CD4-positive, alpha-beta memory T cell (primary cell): ENCODE measurements around the gene ST8SIA2. TPM values are rescaled to one million over a fixed set of nuclear protein-coding genes. Genes with fewer than 3 reads are reported as not detected.

Experiments
- CTCF ChIA-PET: fragments of 350-600 bp; sonication (Branson Sonifier 250); formaldehyde crosslinking; loops from one replicate; lab custom pipeline; 2021; ENCODE audit warnings: inconsistent platforms; ENCODE audit not compliant: partially characterized antibody; lab: Charles Lee
- POLR2A ChIA-PET: fragments of 350-600 bp; sonication (Branson Sonifier 250); formaldehyde crosslinking; loops from one replicate; lab custom pipeline; 2021; ENCODE audit not compliant: partially characterized antibody; lab: Charles Lee
- DNase-seq, 5 donors: peaks; one replicate each; pipeline versions ENCODE4 v3.0.0 to v3.0.0-alpha.2; 2020 to 2022; ENCODE audit warnings: mixed read lengths in 1 of 5
- H3K27ac ChIP-seq: one replicate; pipeline ENCODE4 v1.7.0; 2013; ENCODE audit warnings: low read depth, low read length
- H3K27me3 ChIP-seq: 2 replicates; pipeline ENCODE4 v1.7.0; 2013; ENCODE audit warnings: mild to moderate bottlenecking, low read length, moderate library complexity; ENCODE audit not compliant: insufficient read depth
- H3K36me3 ChIP-seq: 2 replicates; pipeline ENCODE4 v1.7.0; 2013; ENCODE audit warnings: mild to moderate bottlenecking, low read length, moderate library complexity; ENCODE audit not compliant: insufficient read depth
- H3K4me1 ChIP-seq: 2 replicates; pipeline ENCODE4 v1.7.0; 2013; ENCODE audit warnings: mild to moderate bottlenecking, low read length, moderate library complexity; ENCODE audit not compliant: insufficient read depth
- H3K4me3 ChIP-seq, 2 donors: one replicate each; pipeline ENCODE4 v1.7.0; 2013; ENCODE audit warnings: low read length in 2 of 2, mild to moderate bottlenecking in 1 of 2
- H3K9me3 ChIP-seq, 2 donors: one replicate each; pipeline ENCODE4 v1.7.0; 2013; ENCODE audit warnings: low read length in 2 of 2, control low read depth in 1 of 2; ENCODE audit not compliant: control insufficient read depth in 1 of 2
- H3K27ac Mint-ChIP-seq, 7 donors: one replicate each; pipeline ENCODE4 v1.8.0; 2020 to 2021; ENCODE audit warnings: mixed read lengths in 7 of 7, mild to moderate bottlenecking in 6 of 7, inconsistent platforms in 3 of 7, moderate library complexity in 3 of 7
- H3K27me3 Mint-ChIP-seq, 2 donors: one replicate each; pipeline ENCODE4 v1.8.0; 2020 to 2021; ENCODE audit warnings: mixed read lengths in 2 of 2
- H3K36me3 Mint-ChIP-seq, 2 donors: one replicate each; pipeline ENCODE4 v1.8.0; 2020 to 2021; ENCODE audit warnings: mixed read lengths in 2 of 2, inconsistent platforms in 1 of 2, mild to moderate bottlenecking in 1 of 2
- H3K4me1 Mint-ChIP-seq, 4 donors: one replicate each; pipeline ENCODE4 v1.8.0; 2020 to 2021; ENCODE audit warnings: mixed read lengths in 4 of 4, mild to moderate bottlenecking in 1 of 4
- H3K4me3 Mint-ChIP-seq, 8 donors: one replicate each; pipeline ENCODE4 v1.8.0; 2020 to 2021; ENCODE audit warnings: mixed read lengths in 8 of 8, mild to moderate bottlenecking in 7 of 8, moderate library complexity in 6 of 8, inconsistent platforms in 3 of 8
- H3K9me3 Mint-ChIP-seq, 8 donors: one replicate each; pipeline ENCODE4 v1.8.0; 2020 to 2021; ENCODE audit warnings: mixed read lengths in 8 of 8, mild to moderate bottlenecking in 5 of 8, inconsistent platforms in 3 of 8, moderate library complexity in 1 of 8
- intact Hi-C: fragments of 100-400 bp; cut with micrococcal nuclease; formaldehyde crosslinking; loops from one replicate; pipeline ENCODE4 v1.15.1; 2023
- polyA plus RNA-seq, 2 donors: library from polyadenylated mRNA; unstranded; fragments of 300-500 nt; fragmentation: Illumina TruSeq; gene quantifications; one replicate each; pipeline ENCODE4 v1.2.3, GENCODE V29; 2021
- total RNA-seq, 2 experiments: library from RNA; stranded (reverse); gene quantifications; one replicate each; pipeline ENCODE4 v1.2.3, GENCODE V29; 2021

Gene ST8SIA2
- total and polyA plus RNA-seq, 4 experiments from 2014 or later = not detected

DNA sequence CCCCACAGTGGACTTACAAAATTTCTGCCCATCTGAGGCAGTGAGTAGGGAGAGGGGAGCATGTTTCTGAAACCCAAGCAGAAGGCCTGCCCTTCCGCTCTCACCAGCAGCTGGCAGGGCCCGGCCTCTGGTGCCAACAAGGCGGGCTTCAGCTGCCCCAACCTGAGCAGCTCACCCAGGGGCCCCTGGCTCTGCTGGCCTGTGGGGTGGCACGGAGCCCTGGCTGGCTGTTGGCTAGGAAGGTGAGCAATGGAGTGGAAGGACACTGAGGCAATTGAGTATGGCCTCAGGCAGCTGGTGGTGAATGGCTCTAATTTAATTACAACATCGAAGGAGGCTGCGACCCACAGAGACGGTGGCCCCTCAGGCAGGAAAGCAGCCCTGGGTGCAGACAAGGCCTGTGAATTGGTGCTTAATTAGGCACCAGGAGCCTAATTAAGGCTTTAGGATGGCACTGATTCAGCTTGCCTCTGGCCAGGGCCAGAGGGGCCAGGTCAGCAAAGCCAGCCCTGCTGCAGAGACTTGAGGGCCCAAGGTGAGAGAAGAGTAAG lies 60.9 kb downstream of the ST8SIA2 start:
- H3K4me3 Mint-ChIP-seq = no peak overlapping the region
- DNase-seq = no peak
- Histone ChIP-seq H3K36me3 (no peaks in the 10 kb centered on the region), H3K4me3 (no peak overlapping the region), H3K4me1 (no peaks in the 10 kb centered on the region), H3K27me3 (no peaks in the 10 kb centered on the region), H3K9me3 (no peaks in the 10 kb centered on the region), H3K27ac (no peak overlapping the region)
- no peaks in the 10 kb centered on the region for H3K36me3 Mint-ChIP-seq
- intact Hi-C loops = no loop called here
- H3K9me3 Mint-ChIP-seq = no peaks in the 10 kb centered on the region
- no peak overlapping the region for H3K27ac Mint-ChIP-seq
- ChIA-PET POLR2A (no interaction called here), CTCF (no interaction called here)
- no peaks in the 10 kb centered on the region for H3K4me1 Mint-ChIP-seq
- H3K27me3 Mint-ChIP-seq = peaks cover 7 to 20% of the 10 kb centered on the region in 2 donors

DNA sequence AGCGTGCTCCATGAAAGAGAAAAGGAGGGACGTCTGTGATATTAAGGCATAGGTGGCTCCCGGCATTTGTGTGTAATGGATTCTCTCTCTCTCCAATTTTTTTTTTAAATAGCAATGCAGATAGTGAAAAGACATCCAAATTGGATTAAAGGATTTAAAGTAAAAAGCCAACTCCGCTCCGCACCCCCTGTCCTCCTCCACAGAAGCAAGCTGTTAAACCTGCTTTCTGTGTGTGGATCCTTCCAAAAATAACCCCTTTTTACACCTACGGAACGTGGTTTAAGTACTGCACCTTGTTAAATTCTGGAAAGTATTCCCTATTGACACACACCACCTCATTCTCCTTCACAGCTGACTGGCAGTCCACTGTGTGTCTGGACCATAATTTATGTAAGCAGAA lies 61.6 kb downstream of the ST8SIA2 start:
- Histone ChIP-seq H3K9me3 (no peaks in the 10 kb centered on the region), H3K27ac (no peak overlapping the region), H3K36me3 (no peaks in the 10 kb centered on the region), H3K27me3 (no peaks in the 10 kb centered on the region), H3K4me3 (no peak overlapping the region), H3K4me1 (no peaks in the 10 kb centered on the region)
- ChIA-PET POLR2A (no interaction called here), CTCF (no interaction called here)
- Mint-ChIP-seq H3K36me3 (no peaks in the 10 kb centered on the region), H3K9me3 (no peaks in the 10 kb centered on the region), H3K4me3 (no peak overlapping the region), H3K27ac (no peak overlapping the region), H3K4me1 (no peaks in the 10 kb centered on the region), H3K27me3 (peaks cover 7 to 14% of the 10 kb centered on the region in 2 donors)
- intact Hi-C loops = no loop called here
- no peak for DNase-seq

DNA sequence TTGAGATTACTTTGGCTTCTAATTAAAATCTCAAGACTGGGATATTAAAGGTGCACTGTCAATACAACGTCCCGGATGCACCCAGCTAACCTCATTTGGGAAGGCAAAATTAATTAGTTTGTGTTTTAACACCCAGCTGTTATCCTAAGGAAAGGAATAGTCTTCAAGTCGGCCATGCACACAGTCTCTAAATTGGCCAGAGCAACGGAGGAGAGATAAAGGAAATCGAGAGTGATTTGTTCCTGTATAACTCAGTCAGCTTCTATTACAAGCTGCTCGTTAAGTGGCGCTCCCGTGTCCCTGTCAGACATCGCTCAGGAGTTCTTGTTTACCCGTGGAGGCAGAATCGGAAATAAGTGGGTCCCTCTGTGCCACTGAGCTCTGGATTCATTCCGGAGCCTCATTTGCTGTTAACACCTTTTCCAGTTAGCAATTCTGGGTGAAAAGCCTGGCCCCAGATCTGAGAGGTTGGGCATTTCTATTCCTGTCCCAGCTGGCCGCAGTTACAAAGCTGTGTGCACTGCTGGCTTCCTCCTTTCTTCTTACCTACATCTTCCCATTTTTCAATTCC lies 63.9 kb downstream of the ST8SIA2 start:
- Histone ChIP-seq H3K27me3 (no peaks in the 10 kb centered on the region), H3K4me3 (no peak overlapping the region), H3K36me3 (no peaks in the 10 kb centered on the region), H3K9me3 (no peaks in the 10 kb centered on the region), H3K27ac (no peak overlapping the region), H3K4me1 (no peaks in the 10 kb centered on the region)
- Mint-ChIP-seq H3K36me3 (no peaks in the 10 kb centered on the region), H3K4me3 (no peak overlapping the region), H3K4me1 (no peaks in the 10 kb centered on the region), H3K9me3 (no peaks in the 10 kb centered on the region), H3K27me3 (peaks cover 5% of the 10 kb centered on the region in 2 donors), H3K27ac (no peak overlapping the region)
- intact Hi-C loops = no loop called here
- DNase-seq = no peak
- ChIA-PET CTCF (no interaction called here), POLR2A (no interaction called here)

DNA sequence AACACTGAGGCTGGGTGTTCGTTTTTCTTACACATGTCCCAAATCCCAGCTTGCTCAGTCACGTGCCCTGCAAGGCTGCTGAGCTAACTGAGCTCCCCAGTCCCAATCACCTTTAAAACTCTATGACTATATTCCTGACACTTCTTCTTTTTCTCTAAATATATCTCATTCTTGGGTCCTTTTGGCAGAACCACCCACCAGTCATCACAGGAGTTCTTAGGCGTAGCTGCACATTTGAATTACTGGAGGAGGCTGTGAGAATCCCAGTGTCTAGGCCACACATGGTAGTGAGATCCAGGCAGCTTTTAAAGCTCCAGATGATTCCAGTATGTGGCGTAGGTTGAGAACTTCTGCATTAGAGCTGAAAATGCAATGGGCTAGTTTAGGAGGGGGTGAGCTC lies 66.3 kb downstream of the ST8SIA2 start:
- Mint-ChIP-seq H3K9me3 (peaks cover 0 to 1% (median 0%) of the 10 kb centered on the region in 8 donors), H3K36me3 (no peaks in the 10 kb centered on the region), H3K4me3 (no peak overlapping the region), H3K4me1 (no peaks in the 10 kb centered on the region), H3K27me3 (peaks cover 2 to 3% of the 10 kb centered on the region in 2 donors), H3K27ac (no peak overlapping the region)
- H3K36me3 ChIP-seq = no peaks in the 10 kb centered on the region
- H3K27me3 ChIP-seq = no peaks in the 10 kb centered on the region
- no peak overlapping the region for H3K4me3 ChIP-seq
- DNase-seq = no peak
- POLR2A ChIA-PET = no interaction called here
- H3K9me3 ChIP-seq = no peaks in the 10 kb centered on the region
- no peaks in the 10 kb centered on the region for H3K4me1 ChIP-seq
- H3K27ac ChIP-seq = no peak overlapping the region
- CTCF ChIA-PET = no interaction called here
- intact Hi-C loops = no loop called here

DNA sequence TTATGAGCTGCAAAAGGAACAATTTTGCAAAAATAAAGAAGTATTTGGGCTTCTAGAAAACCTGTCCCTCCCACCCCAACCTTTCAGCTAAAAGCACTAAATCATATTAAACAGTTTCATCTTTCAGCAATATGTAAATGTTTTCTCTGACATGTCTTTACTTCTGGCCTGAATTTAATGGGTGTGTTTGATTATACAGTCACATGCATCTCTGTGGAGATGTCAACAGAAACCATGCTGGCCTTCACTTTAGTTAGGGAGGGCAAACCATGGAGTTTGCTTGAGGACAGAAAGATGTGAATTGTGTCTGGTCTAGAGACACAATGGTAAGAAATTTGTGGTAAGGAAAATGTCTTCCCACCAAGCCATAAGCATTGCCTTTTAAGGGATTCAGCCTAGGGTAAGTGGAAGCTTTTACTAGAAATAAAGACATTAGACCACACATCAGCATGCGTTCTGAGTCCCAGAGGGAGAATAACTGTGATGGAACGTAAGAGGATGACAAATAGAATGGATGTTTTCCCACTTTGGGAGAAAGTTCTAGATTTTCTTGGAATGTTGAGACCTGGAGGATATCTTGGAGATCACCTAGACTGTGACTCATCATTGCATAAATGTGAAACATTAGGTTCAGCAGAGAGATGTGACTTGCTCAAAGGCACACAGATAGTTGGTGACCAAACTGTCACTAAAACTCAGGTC lies 68.9 kb downstream of the ST8SIA2 start:
- Mint-ChIP-seq H3K4me3 (no peak overlapping the region), H3K27me3 (peaks cover under 1 to 2% of the 10 kb centered on the region in 2 donors), H3K9me3 (peaks cover 0 to 1% (median 0%) of the 10 kb centered on the region in 8 donors), H3K27ac (no peak overlapping the region), H3K4me1 (no peaks in the 10 kb centered on the region), H3K36me3 (no peaks in the 10 kb centered on the region)
- ChIA-PET CTCF (no interaction called here), POLR2A (no interaction called here)
- intact Hi-C loops = no loop called here
- Histone ChIP-seq H3K36me3 (no peaks in the 10 kb centered on the region), H3K27me3 (no peaks in the 10 kb centered on the region), H3K27ac (no peak overlapping the region), H3K4me1 (no peaks in the 10 kb centered on the region), H3K4me3 (no peak overlapping the region), H3K9me3 (no peaks in the 10 kb centered on the region)
- no peak for DNase-seq

DNA sequence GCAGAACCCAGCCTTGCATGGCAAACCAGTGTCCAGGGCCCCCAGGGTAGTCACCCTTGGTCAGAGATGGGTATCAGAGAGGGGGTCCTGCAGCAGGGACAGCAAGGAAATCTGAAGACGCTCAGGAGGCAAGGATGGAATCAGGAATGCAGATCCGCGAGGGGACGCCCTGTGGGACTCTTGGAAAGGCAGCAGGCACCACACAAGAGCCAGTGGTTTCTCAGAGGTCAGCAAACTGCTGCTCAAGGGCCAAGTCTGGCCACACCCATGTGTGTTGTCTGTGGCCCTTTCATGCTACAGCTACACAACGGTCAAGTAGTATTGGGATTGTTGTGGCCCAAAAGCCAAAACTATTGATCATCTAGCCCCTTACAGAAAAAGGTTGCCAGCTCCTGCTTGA lies 69.7 kb downstream of the ST8SIA2 start:
- no peak for DNase-seq
- H3K36me3 ChIP-seq = no peaks in the 10 kb centered on the region
- no peaks in the 10 kb centered on the region for H3K4me1 Mint-ChIP-seq
- H3K4me3 Mint-ChIP-seq = no peak overlapping the region
- intact Hi-C loops = no loop called here
- no peaks in the 10 kb centered on the region for H3K36me3 Mint-ChIP-seq
- ChIA-PET POLR2A (no interaction called here), CTCF (no interaction called here)
- no peak overlapping the region for H3K27ac Mint-ChIP-seq
- H3K27ac ChIP-seq = no peak overlapping the region
- no peak overlapping the region for H3K4me3 ChIP-seq
- H3K4me1 ChIP-seq = no peaks in the 10 kb centered on the region
- H3K9me3 Mint-ChIP-seq = peaks cover 0 to 1% (median 0%) of the 10 kb centered on the region in 8 donors
- H3K9me3 ChIP-seq = no peaks in the 10 kb centered on the region
- no peaks in the 10 kb centered on the region for H3K27me3 ChIP-seq
- peaks cover 5 to 7% of the 10 kb centered on the region in 2 donors for H3K27me3 Mint-ChIP-seq

DNA sequence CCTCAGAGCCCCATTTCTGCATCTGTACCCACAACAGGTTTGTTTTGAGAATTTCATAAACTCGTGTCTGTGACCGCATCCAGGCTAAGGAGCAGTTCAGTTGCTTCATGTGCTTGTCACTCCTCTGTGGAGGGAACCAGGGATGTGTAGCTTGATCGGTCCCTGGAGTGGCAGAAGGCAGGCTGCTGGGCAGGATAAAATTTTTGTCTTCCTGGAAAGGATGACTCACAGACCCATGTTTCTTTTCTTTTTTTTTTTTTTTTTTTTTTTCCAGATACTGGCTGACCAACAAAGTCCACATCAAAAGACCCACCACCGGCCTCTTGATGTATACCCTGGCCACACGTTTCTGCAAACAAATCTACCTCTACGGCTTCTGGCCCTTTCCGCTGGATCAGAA lies 70.1 kb downstream of the ST8SIA2 start:
- no peak for DNase-seq
- no peak overlapping the region for H3K27ac Mint-ChIP-seq
- intact Hi-C loops = no loop called here
- Histone ChIP-seq H3K27me3 (no peaks in the 10 kb centered on the region), H3K27ac (no peak overlapping the region), H3K4me3 (no peak overlapping the region), H3K36me3 (no peaks in the 10 kb centered on the region), H3K9me3 (no peaks in the 10 kb centered on the region), H3K4me1 (no peaks in the 10 kb centered on the region)
- no peak overlapping the region for H3K4me3 Mint-ChIP-seq
- ChIA-PET POLR2A (no interaction called here), CTCF (no interaction called here)
- H3K9me3 Mint-ChIP-seq = peaks cover 0 to 1% (median 0%) of the 10 kb centered on the region in 8 donors
- peaks cover 5 to 9% of the 10 kb centered on the region in 2 donors for H3K27me3 Mint-ChIP-seq
- H3K36me3 Mint-ChIP-seq = no peaks in the 10 kb centered on the region
- no peaks in the 10 kb centered on the region for H3K4me1 Mint-ChIP-seq
